Fibroblast of peridontal ligament (primary cell): ENCODE data around the gene ACIN1.

Experiments used
- DNase-seq: peaks from one replicate; pipeline ENCODE4 v3.0.0-alpha.2; 2010; ENCODE audit errors: extremely low read depth

Gene ACIN1

DNA sequence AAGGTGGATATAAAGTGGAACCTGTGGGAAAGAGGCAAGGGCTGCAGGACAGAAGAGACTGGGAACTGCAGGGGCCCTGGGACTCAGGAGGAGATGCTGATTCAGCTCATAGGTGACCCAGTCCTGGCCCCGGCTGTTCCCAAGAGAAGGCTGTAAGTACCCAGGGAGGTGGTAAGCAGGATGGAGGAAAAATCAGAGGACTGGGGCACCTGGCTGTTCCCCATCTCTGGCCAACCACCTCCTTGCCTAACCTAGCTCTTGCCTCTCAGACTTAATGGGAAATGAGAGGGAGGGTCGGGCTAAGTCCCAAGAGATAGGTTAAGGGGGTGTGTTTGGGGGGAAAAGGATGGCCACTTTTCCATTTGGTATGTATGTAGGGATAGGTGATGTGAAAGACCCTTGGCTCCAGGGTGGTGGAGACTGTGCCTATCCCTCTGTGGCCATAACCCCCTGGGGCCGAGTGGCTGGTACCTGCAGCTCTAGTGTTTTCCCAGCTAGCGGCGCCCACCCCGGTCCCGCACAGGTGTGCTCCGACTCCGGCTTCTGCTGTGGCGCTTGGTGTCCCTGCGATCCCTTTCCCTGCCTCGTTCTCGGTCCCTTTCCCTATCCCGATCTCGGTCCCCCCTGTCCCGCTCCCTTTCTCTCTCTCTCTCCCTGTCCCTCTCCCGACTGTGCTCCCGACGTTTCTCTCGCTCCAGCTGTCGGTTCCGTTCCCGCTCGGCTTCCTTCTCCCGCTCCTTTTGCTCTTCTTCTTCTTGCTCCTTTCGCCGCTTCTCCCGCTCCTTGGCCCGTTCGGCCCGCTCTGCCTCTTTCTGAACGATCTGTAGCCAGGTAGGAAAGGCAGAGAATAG, 36.1 kb downstream of the ACIN1 start:
- no peak for DNase-seq

DNA sequence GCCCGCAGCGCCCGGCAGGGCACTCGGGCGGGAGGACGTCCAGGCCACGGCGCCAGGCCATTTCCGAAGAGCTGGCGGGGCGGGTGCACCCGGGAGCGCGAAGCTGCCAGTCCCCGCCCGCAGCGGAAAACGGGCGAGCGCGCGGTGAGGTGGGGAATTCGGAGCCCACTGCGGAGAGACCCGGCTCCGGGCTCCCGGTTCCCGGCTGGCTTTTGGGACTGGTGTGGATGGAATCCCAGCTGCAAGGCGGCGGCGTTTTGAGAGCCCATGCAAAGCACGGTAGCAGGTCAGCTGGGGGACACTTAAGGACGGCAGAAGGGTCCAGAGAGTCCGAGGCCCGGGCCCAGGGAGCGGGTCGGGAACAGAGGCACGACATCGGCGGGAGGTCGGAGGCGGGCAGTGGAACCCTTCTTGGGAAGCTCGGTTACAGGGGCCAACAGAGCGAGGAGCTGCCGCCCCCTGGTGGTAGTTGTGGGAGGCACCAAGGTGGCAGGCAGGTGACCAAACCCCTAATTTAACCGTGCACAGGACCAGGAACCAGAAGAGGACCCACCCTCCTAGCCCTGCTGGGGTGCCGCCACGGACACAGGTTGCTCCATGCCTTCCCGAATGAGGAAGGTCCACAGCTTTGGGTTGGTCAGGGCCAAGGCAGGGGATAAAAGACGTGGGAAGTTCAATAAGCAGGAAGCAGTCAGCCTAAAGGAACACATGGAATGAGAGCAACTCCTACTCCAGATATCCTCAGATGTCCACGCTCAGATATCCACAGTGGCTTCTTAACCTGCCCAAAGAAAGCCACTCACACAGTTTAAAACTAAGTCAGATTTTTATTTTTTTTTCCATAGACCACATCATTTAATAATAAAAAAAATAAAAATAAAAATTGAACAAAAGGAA, 36.9 kb downstream of the ACIN1 start:
- peak; percentile 76 for DNase-seq

DNA sequence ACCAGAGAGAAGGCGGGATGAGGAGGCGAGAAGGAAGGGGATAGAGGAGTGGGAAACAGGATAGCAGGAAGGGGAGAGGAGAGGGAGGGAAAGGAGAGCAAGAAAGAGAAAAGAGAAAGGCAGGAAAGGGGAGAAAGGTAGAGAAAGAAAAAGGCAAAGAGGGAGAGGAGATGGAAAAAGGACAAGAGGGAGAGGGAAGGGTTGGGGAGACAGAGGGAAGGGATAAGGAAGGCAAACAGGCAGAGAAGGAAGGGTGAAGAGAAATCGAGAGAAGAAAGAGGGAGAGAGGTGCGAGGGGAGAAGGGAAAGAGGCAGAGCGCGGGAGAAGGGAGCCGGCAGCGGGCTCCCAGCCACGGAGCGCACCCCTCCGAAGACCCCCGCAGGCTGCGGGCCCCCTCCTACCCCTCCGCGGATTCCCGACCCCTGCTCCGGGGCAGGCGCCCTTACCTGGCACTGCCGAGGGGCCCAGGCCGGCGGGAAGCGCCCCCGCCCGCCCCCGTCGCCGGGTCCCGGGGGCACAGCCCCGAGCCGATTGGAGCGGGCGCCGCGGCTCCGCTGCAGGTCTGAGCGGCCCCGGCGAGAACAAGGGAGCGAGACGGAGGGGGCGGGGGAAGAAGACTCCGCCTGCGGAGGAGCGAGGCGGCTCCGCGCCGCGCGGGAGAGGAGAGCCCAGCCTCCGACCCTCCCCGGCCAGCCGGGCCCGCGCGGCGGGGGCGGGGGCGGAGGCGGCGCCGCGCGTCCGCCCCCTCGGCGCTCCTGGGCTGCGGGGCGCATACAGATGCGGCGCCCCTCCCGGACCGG, 37.8 kb downstream of the ACIN1 start, which contains the start of gene CDH24:
CDH24 (minus strand) TSS at position 565 of the 801 bp plus-strand sequence. CDS start 1,787 bp downstream, outside the sequence.
- peak; percentile 43 for DNase-seq

DNA sequence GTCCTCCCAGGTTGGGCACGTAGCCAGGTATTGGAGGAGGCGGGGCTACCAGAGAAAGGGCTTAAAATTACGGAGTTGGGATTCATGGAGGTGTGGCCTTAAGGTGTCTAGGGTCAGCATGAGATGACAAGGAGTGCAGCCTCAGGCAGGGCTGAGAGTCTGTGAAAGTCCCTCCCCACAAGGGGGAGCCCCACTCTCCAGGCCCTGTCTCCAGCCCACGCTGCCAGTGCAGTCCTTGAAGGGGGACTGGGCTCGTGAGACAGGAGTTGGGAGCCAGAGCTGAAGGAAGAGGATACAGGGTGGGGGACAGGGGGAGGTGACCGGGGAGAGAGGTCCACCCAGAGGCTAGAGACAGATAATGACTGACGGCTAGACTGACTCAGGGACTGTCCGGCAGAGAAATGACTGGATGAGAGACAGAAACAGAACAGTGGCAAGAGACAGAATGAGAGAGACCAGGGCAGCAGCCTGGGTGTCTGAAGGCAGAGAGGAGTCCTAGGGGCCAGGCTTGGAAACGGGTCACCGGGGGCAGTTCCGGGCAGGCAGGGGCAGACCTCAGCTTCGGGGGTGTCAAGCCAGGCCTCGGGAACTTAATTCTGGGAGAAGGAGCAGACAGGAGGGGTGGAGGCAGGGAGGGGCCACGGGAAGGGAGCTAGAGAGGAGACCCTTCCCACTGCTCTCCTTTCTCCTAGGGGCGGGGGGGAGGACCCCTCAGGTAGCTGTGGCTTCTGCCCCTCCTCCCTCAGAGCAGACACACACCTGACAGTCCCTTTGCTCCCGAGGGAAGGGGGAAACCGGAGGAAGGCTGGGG, 38.6 kb downstream of the ACIN1 start:
- DNase-seq, result peak; percentile 56

DNA sequence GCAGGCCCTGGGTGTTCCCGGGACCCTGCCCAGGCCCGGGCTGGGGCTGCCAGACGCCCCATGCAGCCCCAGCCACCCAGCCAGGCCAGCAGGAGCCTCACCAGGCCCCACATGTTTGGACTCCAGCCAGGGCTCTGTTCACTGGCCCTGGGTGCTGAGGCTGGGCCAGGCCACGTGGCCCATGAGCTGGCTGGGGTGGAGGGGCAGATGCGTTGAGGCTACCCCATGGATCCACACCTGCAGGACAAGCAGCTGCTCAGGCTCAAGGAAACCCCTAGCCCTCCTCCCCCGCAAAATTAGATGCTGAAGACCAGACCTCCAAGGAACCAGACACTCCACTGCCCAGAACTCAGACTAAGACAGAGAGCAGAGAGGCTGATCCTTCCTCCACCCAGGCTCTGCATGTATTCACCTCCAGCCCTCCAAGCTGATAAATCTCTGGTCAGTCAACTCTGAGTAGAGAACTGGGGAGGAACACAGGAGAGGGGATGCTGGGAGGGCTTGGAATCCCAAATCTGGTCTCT, 39.3 kb downstream of the ACIN1 start:
- DNase-seq, result no peak

DNA sequence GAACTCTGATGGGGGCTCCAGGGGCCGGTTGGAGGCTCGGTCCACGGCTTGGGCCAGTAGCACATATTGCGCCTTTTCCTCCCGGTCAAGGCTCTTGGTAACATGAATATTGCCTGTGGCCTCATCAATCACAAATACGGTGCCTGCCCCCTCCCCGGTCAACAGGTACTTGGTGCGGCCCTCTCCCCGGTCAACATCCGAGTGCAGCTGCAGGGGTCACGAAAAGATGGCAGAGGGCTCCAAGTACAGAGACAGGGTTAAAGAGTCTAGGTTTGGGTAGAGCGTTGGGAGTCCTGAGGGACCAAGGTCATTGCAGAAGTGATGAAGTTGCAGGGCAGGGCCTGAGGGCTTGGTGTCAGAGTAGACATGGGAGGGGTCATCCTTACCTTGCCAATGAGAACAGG, 39.8 kb downstream of the ACIN1 start:
- no peak for DNase-seq

DNA sequence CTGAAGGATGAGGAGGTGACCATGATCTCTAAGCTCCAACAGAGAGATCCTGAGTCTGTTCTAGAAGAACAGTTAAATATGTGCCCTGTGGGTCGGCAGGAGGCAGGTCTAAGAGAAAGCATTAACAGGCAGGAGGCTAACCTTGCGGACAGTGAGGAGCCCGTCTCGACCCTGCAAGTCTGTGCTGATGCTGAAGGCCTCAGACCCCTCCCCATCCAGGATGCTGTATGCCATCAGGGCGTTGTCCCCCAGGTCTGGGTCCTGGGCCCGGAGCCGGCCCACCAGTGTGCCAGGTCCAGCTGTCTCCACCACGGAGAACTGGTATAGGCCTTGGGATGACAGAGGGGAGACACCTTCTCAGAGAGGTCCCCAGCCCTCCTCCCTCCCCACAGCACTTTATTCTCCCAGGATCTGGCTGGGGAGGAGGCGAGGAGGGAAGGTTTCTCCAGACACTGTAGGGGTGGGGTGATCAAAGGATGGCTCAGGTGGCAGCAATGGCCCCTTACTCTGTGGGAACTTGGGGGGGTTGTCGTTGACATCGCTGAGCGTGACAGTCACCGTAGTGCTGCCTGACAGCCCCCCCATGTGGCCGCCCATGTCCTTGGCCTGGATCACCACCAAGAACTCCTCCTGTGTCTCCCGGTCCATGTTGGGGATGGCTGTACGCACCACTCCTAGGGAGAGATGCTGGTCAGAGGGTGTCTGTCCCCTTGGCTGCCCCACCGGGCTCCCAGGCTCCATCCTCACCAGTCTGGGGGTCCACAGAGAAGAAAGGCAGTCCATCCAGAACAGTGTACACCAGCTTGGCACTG, 40.7 kb downstream of the ACIN1 start:
- DNase-seq, result no peak

DNA sequence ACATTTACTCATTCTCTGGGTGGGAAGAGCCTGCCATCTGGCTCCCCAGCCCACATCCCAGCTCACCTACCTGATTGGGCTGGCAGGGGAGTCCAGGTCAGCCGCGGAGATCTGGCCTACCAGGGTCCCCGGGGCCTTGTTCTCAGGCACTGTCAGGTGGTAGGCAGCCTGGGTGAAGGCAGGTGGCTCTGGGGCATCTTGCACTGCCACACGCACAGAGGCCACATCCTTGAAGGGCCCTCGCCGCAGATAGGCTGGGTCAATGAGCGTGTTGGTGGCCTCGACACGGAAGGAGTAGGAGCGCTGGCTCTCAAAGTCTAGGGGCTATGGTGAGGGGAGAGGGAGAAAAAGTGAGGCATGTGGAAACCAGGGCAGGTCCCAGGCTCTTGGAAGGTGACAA, 41.5 kb downstream of the ACIN1 start:
- DNase-seq, result no peak

DNA sequence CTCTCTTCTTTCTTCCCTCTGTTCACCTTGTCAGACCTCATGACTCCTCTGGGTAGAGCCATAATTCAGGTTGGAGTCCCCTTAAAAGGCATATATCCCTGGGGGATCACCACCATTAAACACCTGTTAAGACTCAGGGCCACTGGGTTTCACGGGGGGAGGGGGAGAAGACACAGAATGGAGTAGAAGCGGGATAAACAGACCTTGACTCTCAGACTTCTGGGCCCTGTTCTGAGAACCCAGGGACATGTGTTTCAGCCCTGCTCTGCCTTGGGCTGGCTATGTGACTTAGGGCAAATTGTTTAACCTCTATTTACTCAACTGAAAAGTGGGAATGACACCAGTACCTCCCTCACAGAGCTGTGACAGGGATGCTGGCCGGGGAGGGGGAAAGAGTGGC, 42.3 kb downstream of the ACIN1 start:
- DNase-seq, result no peak

DNA sequence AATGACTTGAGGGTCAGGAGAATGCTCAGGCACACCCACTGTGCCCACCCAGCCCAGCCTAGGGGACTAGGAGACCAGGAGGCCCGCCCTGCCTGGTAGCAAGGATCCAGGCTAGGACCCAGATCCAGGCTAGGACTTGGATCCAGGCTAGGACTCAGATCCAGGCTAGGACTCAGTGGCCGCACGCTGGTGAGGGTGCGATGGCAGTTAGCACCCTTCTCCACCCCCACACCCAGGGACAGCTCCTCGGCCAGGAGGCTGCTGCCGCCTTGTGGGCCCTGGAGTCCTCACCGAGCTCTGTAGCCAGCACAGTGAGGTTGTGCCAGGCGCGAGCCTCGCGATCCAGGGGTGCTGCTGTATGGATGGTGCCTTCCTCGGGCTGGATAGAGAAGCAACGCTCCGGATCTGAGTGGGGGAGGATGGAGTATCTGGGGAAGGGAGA, 42.7 kb downstream of the ACIN1 start:
- DNase-seq, result no peak

DNA sequence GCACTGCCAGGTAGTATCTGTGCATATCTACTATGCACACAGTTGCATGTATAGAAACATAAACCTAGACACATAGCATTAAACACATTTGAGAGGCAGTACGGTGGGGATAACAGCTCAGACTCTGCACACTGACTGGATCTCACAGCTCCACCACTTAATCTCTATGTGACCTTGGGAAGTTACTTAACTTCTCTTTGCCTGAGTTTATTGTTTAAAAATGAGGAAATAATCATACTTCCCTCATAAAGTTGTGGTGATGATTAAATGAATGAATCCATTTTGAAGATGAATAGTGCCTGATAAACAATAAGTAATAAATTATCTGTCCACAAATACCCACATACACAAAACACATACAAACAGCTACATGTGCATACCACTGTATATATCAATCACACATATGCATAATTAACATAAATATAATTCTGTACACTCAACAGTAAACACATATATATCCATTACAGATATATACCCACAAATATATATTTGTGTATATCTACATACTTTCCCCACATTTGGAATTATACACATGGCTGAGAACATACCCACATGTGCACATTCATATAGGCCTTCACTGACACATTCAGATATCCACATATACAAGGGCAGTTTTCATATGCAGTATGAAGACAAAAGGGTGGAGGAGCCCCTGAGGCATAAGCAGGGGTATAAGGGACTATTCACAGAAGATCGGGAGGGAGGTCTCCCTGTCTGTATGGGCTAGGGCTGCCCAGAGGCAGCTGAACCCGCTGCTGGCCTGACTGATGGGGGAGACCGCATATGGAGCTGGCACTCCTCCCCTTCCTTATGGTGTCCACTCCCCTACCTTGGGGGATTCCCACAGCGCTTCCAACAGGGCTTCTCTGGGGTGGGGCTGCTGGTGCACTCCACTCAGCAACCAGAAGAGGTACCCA, 43.5 kb downstream of the ACIN1 start:
- no peak for DNase-seq

DNA sequence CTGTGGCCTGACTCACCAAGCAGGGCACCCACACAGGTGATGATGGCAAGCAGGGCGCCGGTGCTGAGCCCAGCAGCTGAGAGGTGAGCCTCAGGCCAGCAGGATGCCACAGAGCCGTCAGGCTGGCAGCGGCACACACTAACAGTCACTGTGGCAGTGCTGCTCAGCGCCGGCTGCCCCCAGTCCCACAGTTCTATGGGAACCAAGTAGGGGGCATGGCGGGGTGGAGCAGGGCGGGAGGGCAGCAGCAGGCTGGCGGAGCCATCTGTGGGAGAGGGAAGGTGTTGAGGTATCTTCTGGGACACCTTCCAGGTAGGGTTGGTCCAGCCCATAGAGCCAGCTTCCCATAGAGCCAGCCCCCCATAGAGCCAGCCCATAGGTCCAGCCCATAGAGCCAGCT, 45.9 kb downstream of the ACIN1 start:
- no peak for DNase-seq

DNA sequence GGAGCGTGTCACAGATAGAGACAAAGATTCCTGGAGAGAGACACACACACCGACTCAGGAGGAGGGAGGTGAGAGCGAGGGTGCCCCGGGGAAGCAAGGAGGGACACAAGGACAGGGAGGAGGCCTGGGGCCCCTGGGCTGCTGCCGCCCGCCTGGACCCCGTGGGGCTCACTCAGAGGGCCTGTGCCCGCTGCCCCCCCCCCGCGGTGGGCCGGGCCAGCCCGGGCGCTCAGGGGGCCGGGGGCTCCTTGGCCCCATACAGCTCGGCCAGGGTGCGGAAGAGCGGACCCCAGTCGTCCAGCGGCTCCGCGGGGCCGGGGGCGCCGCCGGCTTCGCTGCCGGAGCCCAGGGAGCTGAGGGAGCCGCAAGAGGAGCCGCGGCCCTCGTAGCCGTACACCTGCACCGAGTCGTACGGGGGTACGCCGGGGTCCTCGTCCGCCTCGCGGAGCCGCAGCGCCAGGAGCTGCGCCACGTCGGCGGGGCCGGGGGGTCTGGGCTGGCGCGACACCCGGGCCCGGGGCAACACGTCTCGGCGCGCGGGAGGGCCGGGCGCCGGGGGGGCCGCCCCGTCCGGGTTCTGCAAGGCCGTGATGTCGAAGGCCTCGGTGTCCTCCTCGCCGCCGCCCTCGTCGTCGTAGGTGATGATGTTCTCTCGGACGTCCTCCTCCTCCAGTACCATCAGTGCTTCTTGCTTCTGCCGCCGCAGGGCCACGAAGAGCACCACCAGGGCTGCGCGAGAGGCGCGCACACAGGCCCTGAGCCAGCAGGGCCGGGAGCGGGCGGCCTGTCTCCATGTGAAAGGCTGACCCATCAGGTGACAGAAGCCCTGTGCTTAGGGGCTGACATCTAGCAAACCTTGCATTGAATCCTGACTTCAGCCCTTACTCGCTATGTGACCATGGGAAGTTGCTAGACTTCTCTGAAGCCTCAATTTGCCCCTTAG, 46.9 kb downstream of the ACIN1 start:
- DNase-seq, result no peak

DNA sequence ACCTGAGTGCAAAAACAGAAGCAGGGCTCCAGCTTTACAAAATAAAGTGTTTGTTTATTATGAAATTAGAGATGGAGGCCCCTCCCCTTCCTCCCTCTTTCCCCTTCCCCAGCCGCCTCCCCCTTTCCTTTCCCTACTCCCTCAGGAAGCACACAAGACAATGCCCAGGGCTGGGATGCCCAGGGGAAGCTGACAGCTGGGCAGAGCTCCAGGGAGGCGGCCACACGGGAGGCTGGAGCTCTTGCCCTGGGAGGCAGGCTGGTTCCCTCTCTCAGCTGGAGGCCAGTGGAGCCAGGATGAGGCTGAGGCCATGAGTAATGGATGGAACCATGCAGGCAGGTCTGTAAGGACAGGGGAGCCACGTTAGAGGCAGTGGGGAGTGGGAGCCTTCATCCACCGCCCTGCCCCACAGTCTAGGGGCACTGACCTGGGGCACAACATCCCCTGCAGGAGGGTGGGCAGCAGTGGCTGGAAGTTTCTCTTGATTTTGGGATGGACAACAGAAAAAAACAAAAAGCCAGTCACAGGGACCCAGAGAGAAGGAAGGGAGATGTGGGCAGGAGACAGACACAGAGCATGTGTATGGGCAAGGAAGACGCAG, 47.8 kb downstream of the ACIN1 start:
- no peak for DNase-seq

DNA sequence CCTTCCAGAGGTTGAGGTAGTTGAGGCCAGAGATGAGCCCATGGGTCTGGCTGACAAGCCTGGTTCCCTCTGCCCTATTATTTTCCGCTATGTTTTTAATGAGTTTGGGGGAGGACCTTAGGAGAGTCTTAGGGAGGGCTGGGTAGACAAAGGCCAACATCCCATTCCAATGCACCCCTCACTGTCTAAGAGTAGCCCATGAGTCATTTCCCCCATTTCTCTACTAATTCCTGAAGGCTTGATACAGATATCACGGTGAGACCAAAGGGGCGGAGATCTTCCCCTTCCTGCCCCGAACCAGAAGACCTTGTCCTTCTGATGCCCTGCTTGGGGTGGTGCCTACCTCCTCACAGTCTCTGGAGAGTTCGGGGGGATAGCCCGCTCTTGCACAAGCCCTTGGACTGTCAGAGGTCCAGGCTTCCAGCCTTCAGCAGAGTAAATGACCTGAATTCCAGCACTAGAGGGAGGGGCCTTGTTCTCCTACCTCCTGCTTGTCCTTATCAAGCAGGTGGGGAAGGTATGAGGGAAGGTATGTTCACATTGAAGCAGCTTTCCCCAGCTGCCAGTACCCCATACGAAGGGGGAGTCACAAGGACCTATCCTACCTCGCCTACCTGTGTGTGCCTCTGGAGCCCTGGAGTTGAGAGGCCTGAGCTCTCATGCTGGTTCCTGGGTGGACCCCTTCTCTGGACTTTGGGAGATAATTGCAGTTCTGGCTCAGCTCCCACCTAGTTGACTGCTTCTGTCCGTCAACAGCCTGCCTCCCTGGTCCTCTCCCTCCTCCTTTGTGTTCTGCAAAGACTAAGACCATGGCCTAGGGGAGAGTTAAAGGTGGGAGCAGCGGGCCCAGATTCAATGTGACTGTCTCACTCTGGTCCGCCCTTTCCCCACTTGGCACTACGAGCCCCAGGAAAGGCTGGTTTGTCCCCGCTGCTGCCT, 49.2 kb downstream of the ACIN1 start:
- no peak for DNase-seq

DNA sequence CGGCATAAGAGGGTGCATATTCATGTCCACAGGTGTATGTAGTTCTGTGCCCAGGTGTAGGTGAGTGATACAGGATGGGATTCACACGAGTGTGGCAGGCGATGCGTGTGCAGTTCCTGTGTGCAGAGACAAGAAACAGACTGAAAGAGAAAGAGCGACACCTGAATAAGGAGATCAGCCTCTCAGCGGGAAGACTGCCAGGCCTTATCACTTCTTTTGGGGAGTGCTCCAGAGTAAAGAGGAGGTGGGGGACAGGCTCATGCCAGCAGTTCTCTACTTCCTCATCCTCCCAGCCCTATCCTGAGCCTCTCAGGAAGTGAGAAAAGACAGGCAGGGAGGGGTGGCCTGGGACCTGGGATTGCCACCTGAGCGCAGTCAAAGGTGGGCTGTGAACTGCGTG, 50.1 kb downstream of the ACIN1 start:
- no peak for DNase-seq
